HT-29 (cell line): ENCODE data around the gene CCDC158. TPM values are rescaled to one million over a fixed set of nuclear protein-coding genes. Genes with fewer than 3 reads are reported as not detected.
"Not testable (repeated sequence)": the region's sequence is repeated elsewhere in the genome, so short reads cannot be mapped to it uniquely, and the experiment has no call there.

Source experiments
- DNase-seq: peaks from one replicate; pipeline ENCODE4 v3.0.0-alpha.2; 2015; ENCODE audit warnings: low spot score
- total RNA-seq: library from RNA; depleted of rRNA; stranded (reverse); fragments of >200 nt; shearing (Covaris generic); gene quantifications from 2 replicates; pipeline ENCODE4 v1.2.3, GENCODE V29; 2014

Gene CCDC158
- total RNA-seq, 1 experiment from 2014 or later = not detected

GRCh38 chr4:76373919-76374552 lies 46.9 kb downstream of the CCDC158 start:
- no peak for DNase-seq

GRCh38 chr4:76366737-76367136 lies 54.2 kb downstream of the CCDC158 start:
- DNase-seq = no peak

GRCh38 chr4:76365636-76366035 lies 55.3 kb downstream of the CCDC158 start:
- DNase-seq = no peak

GRCh38 chr4:76364763-76365162 lies 56.2 kb downstream of the CCDC158 start:
- no peak for DNase-seq

- DNase-seq = no peak
Observed at GRCh38 chr4:76363556-76364290, 57.2 kb downstream of the CCDC158 start.

- no peak for DNase-seq
Observed at GRCh38 chr4:76361689-76362412, 59.1 kb downstream of the CCDC158 start.

- not testable (repeated sequence) for DNase-seq
Observed at GRCh38 chr4:76359881-76360466, 61.0 kb downstream of the CCDC158 start.

GRCh38 chr4:76357981-76358380 lies 63.0 kb downstream of the CCDC158 start:
- no peak for DNase-seq

GRCh38 chr4:76354517-76355473 lies 66.1 kb downstream of the CCDC158 start:
- no peak for DNase-seq

- DNase-seq = peak; percentile 44
Observed at GRCh38 chr4:76342803-76343202, 78.1 kb downstream of the CCDC158 start.

- DNase-seq = no peak
Observed at GRCh38 chr4:76342191-76342590, 78.8 kb downstream of the CCDC158 start.

GRCh38 chr4:76341063-76341462 lies 79.9 kb downstream of the CCDC158 start:
- peak; percentile 28 for DNase-seq

GRCh38 chr4:76339364-76339763 lies 81.6 kb downstream of the CCDC158 start:
- no peak for DNase-seq

GRCh38 chr4:76334885-76335284 lies 86.1 kb downstream of the CCDC158 start:
- DNase-seq = no peak

- DNase-seq = no peak
Observed at GRCh38 chr4:76326515-76326914, 94.4 kb downstream of the CCDC158 start.

- no peak for DNase-seq
Observed at GRCh38 chr4:76325072-76325471, 95.9 kb downstream of the CCDC158 start.

GRCh38 chr4:76322236-76322635 lies 98.7 kb downstream of the CCDC158 start:
- no peak for DNase-seq

- no peak for DNase-seq
Observed at GRCh38 chr4:76316131-76316530, 104.8 kb downstream of the CCDC158 start.

- no peak for DNase-seq
Observed at GRCh38 chr4:76315267-76315918, 105.5 kb downstream of the CCDC158 start.

GRCh38 chr4:76313547-76313946 lies 107.4 kb downstream of the CCDC158 start:
- DNase-seq = no peak

GRCh38 chr4:76312457-76312856 lies 108.5 kb downstream of the CCDC158 start:
- no peak for DNase-seq
